ENCODE results near the gene MCM3.

DNA sequence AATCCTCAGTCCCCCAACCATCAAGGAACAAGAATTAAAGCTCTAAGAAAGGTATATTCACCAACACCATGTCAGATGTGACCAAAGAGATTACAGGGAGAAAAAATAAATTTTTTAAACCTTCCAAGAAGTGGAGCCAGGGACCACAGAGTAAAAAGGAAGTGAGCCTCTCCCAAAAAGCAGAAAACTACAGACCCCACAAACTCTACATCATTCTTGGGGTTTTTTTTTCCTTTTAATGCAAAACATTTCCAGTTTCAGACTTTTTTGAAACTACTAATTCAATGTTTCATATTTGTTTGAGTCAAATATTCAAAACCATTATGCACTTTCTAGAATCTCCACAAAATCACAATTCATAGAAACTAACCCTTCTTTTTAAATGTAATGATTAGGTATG is 33.4 kb downstream of the MCM3 start:
- TF ChIP-seq, protein P1, sequence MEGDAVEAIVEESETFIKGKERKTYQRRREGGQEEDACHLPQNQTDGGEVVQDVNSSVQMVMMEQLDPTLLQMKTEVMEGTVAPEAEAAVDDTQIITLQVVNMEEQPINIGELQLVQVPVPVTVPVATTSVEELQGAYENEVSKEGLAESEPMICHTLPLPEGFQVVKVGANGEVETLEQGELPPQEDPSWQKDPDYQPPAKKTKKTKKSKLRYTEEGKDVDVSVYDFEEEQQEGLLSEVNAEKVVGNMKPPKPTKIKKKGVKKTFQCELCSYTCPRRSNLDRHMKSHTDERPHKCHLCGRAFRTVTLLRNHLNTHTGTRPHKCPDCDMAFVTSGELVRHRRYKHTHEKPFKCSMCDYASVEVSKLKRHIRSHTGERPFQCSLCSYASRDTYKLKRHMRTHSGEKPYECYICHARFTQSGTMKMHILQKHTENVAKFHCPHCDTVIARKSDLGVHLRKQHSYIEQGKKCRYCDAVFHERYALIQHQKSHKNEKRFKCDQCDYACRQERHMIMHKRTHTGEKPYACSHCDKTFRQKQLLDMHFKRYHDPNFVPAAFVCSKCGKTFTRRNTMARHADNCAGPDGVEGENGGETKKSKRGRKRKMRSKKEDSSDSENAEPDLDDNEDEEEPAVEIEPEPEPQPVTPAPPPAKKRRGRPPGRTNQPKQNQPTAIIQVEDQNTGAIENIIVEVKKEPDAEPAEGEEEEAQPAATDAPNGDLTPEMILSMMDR (IDR thresholded peaks at IDR 0.05 in 4 of 5, conservative IDR thresholded peaks at IDR 0.05 in 1 of 5): no peak
- no peak for TF ChIP-seq POLR2A (IDR thresholded peaks at IDR 0.05)
